GM19455 (cell line): Measurements from ENCODE around the gene DIS3L2.
"Not testable (repeated sequence)": the region's sequence is repeated elsewhere in the genome, so short reads cannot be mapped to it uniquely, and the experiment has no call there.

Experiments
- ATAC-seq: cut with Tn5 transposase; IDR thresholded peaks from one replicate; pipeline ENCODE4 v1.9.1; 2021; ENCODE audit not compliant: unreplicated experiment

The DIS3L2 gene

GRCh38 chr2:232378735-232379151 is 417.2 kb downstream of the DIS3L2 start, which contains the start of gene ALPP:
ALPP (plus strand) TSS chr2:232378751; CDS start chr2:232378803, 52 bp downstream.
- ATAC-seq = not testable (repeated sequence)

GRCh38 chr2:232379610-232380590 is 418.4 kb downstream of the DIS3L2 start:
- not testable (repeated sequence) for ATAC-seq

GRCh38 chr2:232381204-232382031 is 419.9 kb downstream of the DIS3L2 start:
- ATAC-seq = not testable (repeated sequence)

- no peak for ATAC-seq
Measured at GRCh38 chr2:232382331-232383225, 421.1 kb downstream of the DIS3L2 start.

GRCh38 chr2:232384466-232384865 is 423.0 kb downstream of the DIS3L2 start:
- ATAC-seq = no peak

GRCh38 chr2:232385058-232385457 is 423.5 kb downstream of the DIS3L2 start:
- not testable (repeated sequence) for ATAC-seq

- no peak for ATAC-seq
Measured at GRCh38 chr2:232385660-232386489, 424.4 kb downstream of the DIS3L2 start.

- no peak for ATAC-seq
Measured at GRCh38 chr2:232386490-232386739, 424.9 kb downstream of the DIS3L2 start.
